ENCODE results near the gene TNFRSF8. TPM values are rescaled to one million over a fixed set of nuclear protein-coding genes. Genes with fewer than 3 reads are reported as not detected.

TNFRSF8 gene
- total RNA-seq, 5 donors from 2014 or later (not counting 1 experiment from before 2014, with no cell fraction given), result 0.20 to 0.53 (median 0.33) TPM; not detected in 1

DNA sequence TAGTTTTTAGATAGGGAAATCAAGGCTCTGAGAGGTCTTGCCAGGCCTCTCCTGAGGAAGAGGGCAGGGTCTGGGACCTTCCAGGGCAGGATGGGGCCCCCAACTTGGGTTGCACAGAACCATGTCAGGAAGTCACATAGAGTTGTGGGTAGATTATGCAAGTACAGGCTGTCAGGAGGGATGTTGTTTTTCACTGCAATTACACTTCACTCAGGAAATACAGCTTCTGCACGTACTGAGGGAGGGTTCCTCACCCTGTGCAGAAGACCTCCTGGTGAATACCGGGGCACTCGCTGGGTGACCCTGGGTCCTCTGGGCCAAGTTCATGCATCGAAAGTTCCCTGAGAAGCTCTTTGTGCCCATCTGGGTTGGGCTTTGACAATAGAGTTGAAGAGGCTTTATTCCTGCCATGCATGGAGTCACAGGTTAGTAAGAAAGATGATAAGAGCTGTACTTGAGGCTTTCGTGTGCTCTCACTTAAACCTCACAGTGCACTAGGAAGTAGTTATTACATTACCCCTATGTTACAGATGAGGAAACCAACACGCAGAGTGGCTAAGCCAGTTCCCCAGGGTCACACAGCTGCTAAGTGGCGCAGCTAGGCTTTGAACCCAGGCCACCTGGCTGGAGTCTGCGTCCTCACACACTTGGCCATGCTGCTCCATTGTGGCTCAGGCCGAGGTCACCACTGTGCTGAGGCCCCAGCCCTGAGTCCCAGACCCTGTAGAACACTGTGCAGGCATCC is 87.5 kb downstream of the TNFRSF8 start:
- H3K9me3 ChIP-seq, result no peaks in the 10 kb centered on the region
- 18% methylated on average over 7 of the region's 9 CpGs for WGBS (ENCODE audit: insufficient coverage)

DNA sequence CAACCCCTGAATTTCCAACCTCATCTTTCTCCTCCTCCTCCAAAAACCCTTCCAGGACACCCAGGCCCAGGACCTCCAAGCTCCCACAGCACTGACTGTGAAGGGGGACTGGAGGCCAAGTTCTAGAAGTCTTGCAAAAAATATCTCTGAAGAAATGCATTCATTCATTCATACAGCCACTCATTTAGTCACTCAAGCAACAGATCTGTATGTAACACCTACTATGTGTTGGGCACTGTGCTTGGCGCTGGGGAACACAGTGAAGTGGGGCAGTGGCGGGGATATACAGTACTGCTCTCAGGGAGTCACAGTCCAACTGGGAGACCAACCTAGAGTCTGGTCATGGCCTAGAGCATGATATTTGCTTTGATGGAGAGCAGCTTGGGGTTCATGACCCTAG is 88.4 kb downstream of the TNFRSF8 start:
- ChIA-PET CTCF (no interaction called here), POLR2A (interaction anchor here in 1 of 2 donors (2.5 kb wide), 1 partner anchor 26 kb away, joined by 10 read pairs; no protein-coding TSS in a partner anchor)
- Histone ChIP-seq H3K4me1 (ENCODE audit: control insufficient read depth in 1 of 2, extremely low read depth in 1 of 2, insufficient read depth in 2 of 2, low read length in 2 of 2) (peaks cover 59 to 85% of the 10 kb centered on the region in 2 experiments), H3K27ac (ENCODE audit: low read length) (peak overlapping the region; percentile 93), H3K27me3 (replicated peaks in 1 of 2; ENCODE audit: control insufficient read depth in 2 of 2, extremely low read depth in 1 of 2, insufficient read depth in 2 of 2, low read length in 1 of 2) (no peaks in the 10 kb centered on the region), H3K9me3 (no peaks in the 10 kb centered on the region), H3K36me3 (ENCODE audit: control insufficient read depth in 2 of 2, extremely low read depth in 1 of 2, insufficient read depth in 1 of 2, low read length in 1 of 2) (no peaks in the 10 kb centered on the region), H3K4me3 (ENCODE audit: control insufficient read depth in 1 of 2, extremely low read depth in 1 of 2, low read length in 1 of 2) (peak overlapping the region in 1 of 2 donors; percentile 15)
- Mint-ChIP-seq H3K4me3 (peak overlapping the region; percentile 59 to 68 (median 63)), H3K27me3 (no peaks in the 10 kb centered on the region), H3K36me3 (no peaks in the 10 kb centered on the region), H3K4me1 (peaks cover 90 to 94% (median 90%) of the 10 kb centered on the region in 3 donors), H3K9me3 (peaks cover 0 to 3% (median 0%) of the 10 kb centered on the region in 3 donors), H3K27ac (peak overlapping the region; percentile 97 to 100)
- no peak for ATAC-seq (replicated peaks in 1 of 4)
- no peak for DNase-seq
- 100% methylated on average over 1 of the region's 2 CpGs for WGBS (ENCODE audit: insufficient coverage)

More for the DNA sequence above, 87.5 kb downstream of the TNFRSF8 start:
- peak; percentile 85 to 92 (median 90) for ATAC-seq (replicated peaks in 1 of 4)
- peak overlapping the region; percentile 93 for H3K27ac ChIP-seq (ENCODE audit: low read length)
- Mint-ChIP-seq H3K4me1 (peaks cover 86 to 91% (median 88%) of the 10 kb centered on the region in 3 donors), H3K27ac (peak overlapping the region; percentile 97 to 100), H3K36me3 (no peaks in the 10 kb centered on the region), H3K27me3 (no peaks in the 10 kb centered on the region), H3K9me3 (peaks cover 0 to 3% (median 0%) of the 10 kb centered on the region in 3 donors), H3K4me3 (peak overlapping the region; percentile 59 to 76 (median 68))
- peak in 16 of 35 experiments; percentile 22 to 66 (median 36) for DNase-seq
- peak overlapping the region; percentile 17 to 35 for H3K4me3 ChIP-seq (ENCODE audit: control insufficient read depth in 1 of 2, extremely low read depth in 1 of 2, low read length in 1 of 2)
- ChIA-PET POLR2A (interaction anchor here (0.6 to 2.5 kb wide), 5 partner anchors 11 to 29 kb away, joined by 3 to 10 read pairs (median 3); no protein-coding TSS in a partner anchor), CTCF (interaction anchor here (1.3 to 1.9 kb wide), 4 partner anchors 13 to 28 kb away, joined by 4 to 10 read pairs (median 8); no protein-coding TSS in a partner anchor)
- no peaks in the 10 kb centered on the region for H3K27me3 ChIP-seq (replicated peaks in 1 of 2; ENCODE audit: control insufficient read depth in 2 of 2, extremely low read depth in 1 of 2, insufficient read depth in 2 of 2, low read length in 1 of 2)
- H3K4me1 ChIP-seq (ENCODE audit: control insufficient read depth in 1 of 2, extremely low read depth in 1 of 2, insufficient read depth in 2 of 2, low read length in 2 of 2), result peaks cover 59 to 92% of the 10 kb centered on the region in 2 experiments
- H3K36me3 ChIP-seq (ENCODE audit: control insufficient read depth in 2 of 2, extremely low read depth in 1 of 2, insufficient read depth in 1 of 2, low read length in 1 of 2), result no peaks in the 10 kb centered on the region

DNA sequence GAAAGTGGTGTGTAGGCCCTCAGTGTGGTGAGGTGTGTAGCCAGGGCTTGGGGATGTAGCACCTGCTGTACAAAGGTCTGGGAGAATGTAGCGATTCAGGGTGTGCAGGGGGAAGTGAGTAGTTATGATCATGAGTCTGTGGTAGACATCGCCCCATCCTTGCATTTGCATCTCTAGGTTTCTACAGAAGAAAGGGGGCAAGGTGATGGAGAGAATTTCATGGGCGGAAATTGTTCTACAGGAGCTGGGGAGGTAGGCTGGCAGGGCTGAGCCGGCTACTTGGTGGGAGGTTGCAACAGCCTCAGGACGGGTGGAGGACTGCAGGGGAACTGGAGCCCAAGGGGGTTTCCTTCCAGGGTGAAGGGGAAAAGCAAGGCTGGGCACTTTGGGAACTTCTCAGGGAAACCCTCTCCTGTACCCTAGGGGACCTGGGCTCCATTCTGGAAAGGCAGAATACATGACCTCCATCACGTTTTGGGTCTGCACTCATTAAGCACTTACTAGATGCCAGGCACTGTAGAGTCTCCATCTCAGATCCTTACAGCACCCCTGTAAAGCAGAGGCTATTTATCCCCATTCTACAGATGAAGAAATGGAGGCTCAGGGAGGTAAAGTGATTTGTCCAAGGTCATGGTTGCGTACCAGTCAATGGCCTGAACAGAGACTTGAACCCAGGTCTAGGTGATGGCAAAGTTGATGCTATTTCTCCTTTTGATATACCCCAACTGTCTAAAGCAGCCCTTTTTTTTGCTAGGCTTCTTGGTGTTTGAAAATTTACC is 89.2 kb downstream of the TNFRSF8 start:
- no peaks in the 10 kb centered on the region for H3K27me3 ChIP-seq (replicated peaks in 1 of 2; ENCODE audit: control insufficient read depth in 2 of 2, extremely low read depth in 1 of 2, insufficient read depth in 2 of 2, low read length in 1 of 2)
- Mint-ChIP-seq H3K36me3 (no peaks in the 10 kb centered on the region), H3K9me3 (peaks cover 0 to 3% (median 0%) of the 10 kb centered on the region in 3 donors), H3K27me3 (no peaks in the 10 kb centered on the region), H3K27ac (peak overlapping the region; percentile 97 to 100), H3K4me1 (peaks cover 87 to 92% (median 88%) of the 10 kb centered on the region in 3 donors), H3K4me3 (peak overlapping the region; percentile 11 to 59 (median 26))
- no peaks in the 10 kb centered on the region for H3K36me3 ChIP-seq (ENCODE audit: control insufficient read depth in 2 of 2, extremely low read depth in 1 of 2, insufficient read depth in 1 of 2, low read length in 1 of 2)
- DNase-seq (peak in 1 of 35 experiments; percentile 31), ATAC-seq (replicated peaks in 1 of 4) (no peak)
- H3K27ac ChIP-seq (ENCODE audit: low read length), result peak overlapping the region; percentile 93
- peaks cover 58 to 80% of the 10 kb centered on the region in 2 experiments for H3K4me1 ChIP-seq (ENCODE audit: control insufficient read depth in 1 of 2, extremely low read depth in 1 of 2, insufficient read depth in 2 of 2, low read length in 2 of 2)
- 72% methylated on average over 5 of the region's 7 CpGs for WGBS (ENCODE audit: insufficient coverage)
- ChIA-PET CTCF (no interaction called here), POLR2A (interaction anchor here in 1 of 2 donors (2.5 kb wide), 1 partner anchor 26 kb away, joined by 10 read pairs; no protein-coding TSS in a partner anchor)
- no peak overlapping the region for H3K4me3 ChIP-seq (ENCODE audit: control insufficient read depth in 1 of 2, extremely low read depth in 1 of 2, low read length in 1 of 2)
- H3K9me3 ChIP-seq, result no peaks in the 10 kb centered on the region

DNA sequence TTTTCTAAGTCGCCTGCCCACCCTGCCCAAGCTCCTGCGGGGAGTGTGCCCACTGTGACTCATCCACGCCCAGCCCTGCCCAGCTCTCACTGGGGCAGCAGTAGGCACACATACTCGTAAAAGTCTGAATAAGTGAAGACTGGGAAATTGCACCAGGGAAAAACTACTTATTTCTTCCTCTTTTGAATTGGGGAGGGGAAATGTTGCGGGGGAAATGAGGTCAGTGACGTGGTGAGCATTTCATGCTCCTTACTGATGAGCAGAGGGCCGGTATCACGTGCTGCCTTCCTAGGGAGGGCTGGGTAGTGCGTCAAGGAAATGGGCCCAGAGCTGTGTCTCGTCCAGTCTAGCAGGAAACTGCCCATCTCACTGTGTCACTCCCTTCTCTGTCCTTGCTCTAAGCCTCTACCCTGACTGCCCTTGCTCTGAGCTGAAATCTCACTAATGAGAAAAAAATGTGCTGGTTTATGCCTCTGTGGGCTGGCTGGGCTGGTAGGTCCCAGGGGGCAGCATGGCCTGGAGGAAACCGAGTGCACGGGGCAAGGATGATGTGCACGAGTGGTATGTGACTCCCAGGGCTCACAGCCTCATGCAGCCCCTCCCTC is 90.2 kb downstream of the TNFRSF8 start:
- Histone ChIP-seq H3K27ac (ENCODE audit: low read length) (peak overlapping the region; percentile 93), H3K9me3 (no peaks in the 10 kb centered on the region), H3K4me1 (ENCODE audit: control insufficient read depth in 1 of 2, extremely low read depth in 1 of 2, insufficient read depth in 2 of 2, low read length in 2 of 2) (peaks cover 61 to 80% of the 10 kb centered on the region in 2 experiments), H3K27me3 (replicated peaks in 1 of 2; ENCODE audit: control insufficient read depth in 2 of 2, extremely low read depth in 1 of 2, insufficient read depth in 2 of 2, low read length in 1 of 2) (no peaks in the 10 kb centered on the region), H3K36me3 (ENCODE audit: control insufficient read depth in 2 of 2, extremely low read depth in 1 of 2, insufficient read depth in 1 of 2, low read length in 1 of 2) (no peaks in the 10 kb centered on the region), H3K4me3 (ENCODE audit: control insufficient read depth in 1 of 2, extremely low read depth in 1 of 2, low read length in 1 of 2) (no peak overlapping the region)
- Mint-ChIP-seq H3K36me3 (no peaks in the 10 kb centered on the region), H3K9me3 (peaks cover 0 to 3% (median 0%) of the 10 kb centered on the region in 3 donors), H3K27me3 (no peaks in the 10 kb centered on the region), H3K4me3 (peak overlapping the region in 2 of 3 donors; percentile 45 to 59), H3K4me1 (peaks cover 87 to 92% (median 88%) of the 10 kb centered on the region in 3 donors), H3K27ac (peak overlapping the region; percentile 97 to 100)
- ChIA-PET POLR2A (interaction anchor here in 1 of 2 donors (0.7 kb wide), 1 partner anchor 9 kb away, joined by 4 read pairs; no protein-coding TSS in a partner anchor), CTCF (no interaction called here)
- ATAC-seq (replicated peaks in 1 of 4) (peak in 1 of 4 experiments; percentile 38), DNase-seq (peak in 5 of 35 experiments; percentile 28 to 66 (median 38))
- WGBS (ENCODE audit: insufficient coverage), result 48% methylated on average over 7 of the region's 13 CpGs

DNA sequence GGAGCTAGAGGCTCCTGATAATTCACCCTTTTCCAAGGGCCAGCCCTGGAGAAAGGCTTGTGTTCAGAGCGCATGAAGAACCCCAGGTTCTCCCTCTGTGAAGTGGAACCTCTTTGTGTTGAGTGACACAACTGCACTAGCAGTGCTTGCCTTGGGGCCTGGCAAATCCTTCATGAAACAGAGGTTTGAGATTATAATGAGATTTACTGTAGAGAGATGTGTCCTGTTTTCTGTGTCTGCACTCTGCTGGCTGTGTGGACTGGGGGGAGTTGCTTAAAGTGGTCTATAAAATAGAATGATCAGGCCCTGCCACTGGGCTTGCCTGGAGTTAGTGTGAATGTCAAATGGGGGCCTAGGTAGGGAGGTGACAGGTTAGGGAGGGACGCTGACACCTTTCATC is 92.2 kb downstream of the TNFRSF8 start:
- WGBS (ENCODE audit: insufficient coverage), result no CpG with 5 or more reads among the region's 2 CpGs
- H3K4me3 ChIP-seq (ENCODE audit: control insufficient read depth in 1 of 2, extremely low read depth in 1 of 2, low read length in 1 of 2), result no peak overlapping the region
- Mint-ChIP-seq H3K27ac (peak overlapping the region; percentile 76 to 84), H3K4me3 (no peak overlapping the region), H3K36me3 (no peaks in the 10 kb centered on the region), H3K4me1 (peaks cover 78 to 89% (median 80%) of the 10 kb centered on the region in 3 donors), H3K9me3 (peaks cover 0 to 3% (median 0%) of the 10 kb centered on the region in 3 donors), H3K27me3 (no peaks in the 10 kb centered on the region)
- ChIA-PET CTCF (no interaction called here), POLR2A (interaction anchor here (0.6 kb wide), 2 partner anchors 28 to 100 kb away, joined by 3 to 4 read pairs; no protein-coding TSS in a partner anchor)
- no peaks in the 10 kb centered on the region for H3K27me3 ChIP-seq (replicated peaks in 1 of 2; ENCODE audit: control insufficient read depth in 2 of 2, extremely low read depth in 1 of 2, insufficient read depth in 2 of 2, low read length in 1 of 2)
- DNase-seq, result no peak
- ATAC-seq (replicated peaks in 1 of 4), result no peak
- H3K27ac ChIP-seq (ENCODE audit: low read length), result no peak overlapping the region
- H3K9me3 ChIP-seq, result no peaks in the 10 kb centered on the region
- peaks cover 48 to 80% of the 10 kb centered on the region in 2 experiments for H3K4me1 ChIP-seq (ENCODE audit: control insufficient read depth in 1 of 2, extremely low read depth in 1 of 2, insufficient read depth in 2 of 2, low read length in 2 of 2)
- no peaks in the 10 kb centered on the region for H3K36me3 ChIP-seq (ENCODE audit: control insufficient read depth in 2 of 2, extremely low read depth in 1 of 2, insufficient read depth in 1 of 2, low read length in 1 of 2)
